Panc1 (cell line): ENCODE results near the gene RPN1. TPM values are rescaled to one million over a fixed set of nuclear protein-coding genes. Genes with fewer than 3 reads are reported as not detected.

Experiments used
- ATAC-seq: fragments of 200-7000 bp; cut with Tn5 transposase; 2 replicates; pipeline ENCODE4 v1.9.1; 2020; ENCODE audit warnings: mild to moderate bottlenecking, moderate library complexity
- BruUV-seq: library from RNA; stranded (reverse); fragments of 400-500 nt; replicated peaks from 2 replicates; lab custom pipeline; 2021; lab: Mats Ljungman, UMichigan
- CTCF ChIA-PET: fragments of 300-600 bp; sonication (Branson Sonifier 250); formaldehyde crosslinking; loops from one replicate; lab custom pipeline; 2022; ENCODE audit warnings: antibody characterized with exemption; lab: Charles Lee
- POLR2A ChIA-PET: fragments of 300-600 bp; sonication (Branson Sonifier 250); formaldehyde crosslinking; loops from one replicate; lab custom pipeline; 2022; ENCODE audit warnings: antibody characterized with exemption; lab: Charles Lee
- DNase-seq: peaks from one replicate; pipeline ENCODE4 v3.0.0-alpha.2; 2010; ENCODE audit warnings: low read depth, low spot score
- H3K27ac ChIP-seq: 2 replicates; pipeline ENCODE4 v1.5.1; 2011; ENCODE audit warnings: mild to moderate bottlenecking, low read length, inconsistent platforms
- H3K27me3 ChIP-seq: fragments of 200-500 bp; sonication (Bioruptor generic); 2 replicates; pipeline ENCODE4 v1.6.0; 2014; ENCODE audit warnings: low read length, inconsistent platforms; ENCODE audit not compliant: control insufficient read depth, insufficient read depth
- H3K36me3 ChIP-seq: fragments of 200-500 bp; sonication (Bioruptor generic); 2 replicates; pipeline ENCODE4 v1.5.1; 2014; ENCODE audit warnings: inconsistent platforms, mild to moderate bottlenecking, low read length, moderate library complexity; ENCODE audit not compliant: control insufficient read depth, insufficient read depth
- H3K4me1 ChIP-seq: 2 replicates; pipeline ENCODE4 v1.5.1; 2011; ENCODE audit warnings: inconsistent platforms, mild to moderate bottlenecking, low read length, moderate library complexity; ENCODE audit not compliant: control insufficient read depth, insufficient read depth
- H3K4me3 ChIP-seq, 2 experiments: 2 replicates each; pipeline ENCODE4 v1.5.1; 2011 to 2012; ENCODE audit warnings: low read depth in 2 of 2, low read length in 2 of 2, mild to moderate bottlenecking in 2 of 2, inconsistent platforms in 1 of 2, moderate library complexity in 1 of 2
- H3K9me3 ChIP-seq: fragments of 200-500 bp; sonication (Bioruptor generic); 2 replicates; pipeline ENCODE4 v1.5.1; 2014; ENCODE audit warnings: low read depth, mild to moderate bottlenecking, inconsistent platforms, low read length, moderate library complexity; ENCODE audit not compliant: control insufficient read depth, insufficient read depth
- CTCF ChIP-seq: fragments of 450-650 bp; IDR thresholded peaks from 2 replicates; pipeline ENCODE4 v1.5.1; 2017; ENCODE audit warnings: mild to moderate bottlenecking
- POLR2AphosphoS5 ChIP-seq: IDR thresholded peaks from 2 replicates; pipeline ENCODE4 v1.6.1; 2012; ENCODE audit warnings: mild to moderate bottlenecking, low read depth, low read length, moderate library complexity
- SIN3A ChIP-seq: IDR thresholded peaks from 2 replicates; pipeline ENCODE4 v1.6.1; 2012; ENCODE audit warnings: low read depth, mild to moderate bottlenecking, low read length, moderate library complexity, borderline replicate concordance; ENCODE audit not compliant: insufficient read depth
- TCF7L2 ChIP-seq: IDR thresholded peaks from 2 replicates; pipeline ENCODE4 v1.6.1; 2011; ENCODE audit warnings: mild to moderate bottlenecking, low read depth, low read length, inconsistent platforms
- in situ Hi-C: cut with HindIII; loops from 2 replicates; pipeline ENCODE4 v1.10.0; 2016; ENCODE audit warnings: low sequenced_read_pairs, low pct_unique_long_range_greater_than_20kb
- intact Hi-C: fragments of 100-400 bp; cut with micrococcal nuclease; formaldehyde crosslinking; loops from one replicate; pipeline ENCODE4 v1.10.0; 2022; ENCODE audit not compliant: unreplicated experiment
- total RNA-seq: library from RNA; stranded (reverse); gene quantifications from one replicate; pipeline ENCODE4 v1.2.1, GENCODE V29; 2021; ENCODE audit not compliant: unreplicated experiment
- TF ChIP-seq, protein P1 (sequence below), 2 experiments: IDR thresholded peaks; 2 replicates each; pipeline ENCODE4 v1.6.1; 2011 to 2012; ENCODE audit warnings: low read depth in 2 of 2, control low read depth in 1 of 2, low read length in 1 of 2, mild to moderate bottlenecking in 1 of 2, moderate library complexity in 1 of 2; ENCODE audit not compliant: insufficient read depth in 1 of 2

RPN1 gene
- total RNA-seq, 1 experiment from 2014 or later = 320 TPM

DNA sequence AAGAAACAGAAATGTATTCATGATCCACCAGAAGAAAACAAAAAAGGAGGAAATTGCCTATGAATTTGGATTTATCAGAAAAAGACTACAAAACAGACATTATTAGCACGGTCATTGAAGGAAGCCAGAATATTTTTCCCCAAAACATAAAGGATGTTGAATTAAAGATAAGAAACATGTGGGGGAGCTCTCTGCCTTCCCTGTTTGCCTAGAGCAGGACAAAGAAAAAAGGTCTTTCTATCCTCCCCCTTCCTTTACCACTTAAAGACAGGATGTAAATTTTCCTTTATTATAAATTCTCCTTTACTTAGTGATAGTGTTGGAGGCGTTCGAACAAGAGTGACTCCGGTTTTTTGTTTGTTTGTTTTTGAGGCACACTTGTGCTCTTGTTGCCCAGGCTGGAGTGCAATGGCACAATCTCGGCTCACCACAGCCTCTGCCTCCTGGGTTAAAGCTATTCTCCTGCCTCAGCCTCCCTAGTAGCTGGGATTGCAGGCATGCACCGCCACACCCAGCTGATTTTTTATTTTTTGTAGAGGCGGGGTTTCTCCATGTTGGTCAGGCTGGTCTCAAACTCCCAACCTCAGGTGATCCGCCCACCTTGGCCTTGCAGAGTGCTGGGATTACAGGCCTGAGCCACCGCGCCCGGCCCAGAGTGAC lies 14.9 kb upstream of the RPN1 start:
- intact Hi-C loops = no loop called here

DNA sequence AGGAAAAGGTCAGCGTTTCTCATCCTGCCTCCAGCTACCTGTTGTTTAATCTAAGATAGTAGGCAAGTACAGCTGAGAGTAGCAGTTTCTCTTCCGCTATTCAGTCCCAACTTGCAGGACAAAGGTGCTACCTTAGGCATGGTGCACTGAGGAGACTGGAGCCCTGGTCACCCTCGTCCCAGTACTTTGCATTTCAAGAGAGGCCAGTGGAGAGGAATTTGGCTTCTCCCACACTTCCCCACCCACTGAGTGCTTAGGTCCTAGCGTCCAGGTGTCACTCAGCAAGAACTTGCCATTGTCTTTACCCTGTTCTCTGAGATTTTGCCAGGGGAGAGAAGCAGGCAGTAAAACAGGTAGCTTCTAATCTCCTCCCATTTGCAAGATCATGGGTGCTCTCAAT lies 12.5 kb upstream of the RPN1 start:
- H3K4me1 ChIP-seq = peaks cover 3% of the 10 kb centered on the region; the same call in 1 of the 2 replicates
- H3K27me3 ChIP-seq = no peaks in the 10 kb centered on the region
- H3K9me3 ChIP-seq = no peaks in the 10 kb centered on the region
- no peak overlapping the region for H3K27ac ChIP-seq
- CTCF ChIA-PET = no interaction called here
- TF ChIP-seq, protein P1, sequence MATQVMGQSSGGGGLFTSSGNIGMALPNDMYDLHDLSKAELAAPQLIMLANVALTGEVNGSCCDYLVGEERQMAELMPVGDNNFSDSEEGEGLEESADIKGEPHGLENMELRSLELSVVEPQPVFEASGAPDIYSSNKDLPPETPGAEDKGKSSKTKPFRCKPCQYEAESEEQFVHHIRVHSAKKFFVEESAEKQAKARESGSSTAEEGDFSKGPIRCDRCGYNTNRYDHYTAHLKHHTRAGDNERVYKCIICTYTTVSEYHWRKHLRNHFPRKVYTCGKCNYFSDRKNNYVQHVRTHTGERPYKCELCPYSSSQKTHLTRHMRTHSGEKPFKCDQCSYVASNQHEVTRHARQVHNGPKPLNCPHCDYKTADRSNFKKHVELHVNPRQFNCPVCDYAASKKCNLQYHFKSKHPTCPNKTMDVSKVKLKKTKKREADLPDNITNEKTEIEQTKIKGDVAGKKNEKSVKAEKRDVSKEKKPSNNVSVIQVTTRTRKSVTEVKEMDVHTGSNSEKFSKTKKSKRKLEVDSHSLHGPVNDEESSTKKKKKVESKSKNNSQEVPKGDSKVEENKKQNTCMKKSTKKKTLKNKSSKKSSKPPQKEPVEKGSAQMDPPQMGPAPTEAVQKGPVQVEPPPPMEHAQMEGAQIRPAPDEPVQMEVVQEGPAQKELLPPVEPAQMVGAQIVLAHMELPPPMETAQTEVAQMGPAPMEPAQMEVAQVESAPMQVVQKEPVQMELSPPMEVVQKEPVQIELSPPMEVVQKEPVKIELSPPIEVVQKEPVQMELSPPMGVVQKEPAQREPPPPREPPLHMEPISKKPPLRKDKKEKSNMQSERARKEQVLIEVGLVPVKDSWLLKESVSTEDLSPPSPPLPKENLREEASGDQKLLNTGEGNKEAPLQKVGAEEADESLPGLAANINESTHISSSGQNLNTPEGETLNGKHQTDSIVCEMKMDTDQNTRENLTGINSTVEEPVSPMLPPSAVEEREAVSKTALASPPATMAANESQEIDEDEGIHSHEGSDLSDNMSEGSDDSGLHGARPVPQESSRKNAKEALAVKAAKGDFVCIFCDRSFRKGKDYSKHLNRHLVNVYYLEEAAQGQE (IDR thresholded peaks at IDR 0.05; ENCODE audit: insufficient read depth in 1 of 2, low read depth in 2 of 2, low read length in 1 of 2) = no peak
- TF ChIP-seq SIN3A = no peak
- TF ChIP-seq POLR2AphosphoS5 = no peak
- no peak for TF ChIP-seq CTCF
- no peak for TF ChIP-seq TCF7L2
- DNase-seq (no peak), ATAC-seq (no peak)
- in situ Hi-C loops = no loop called here
- intact Hi-C loops = no loop called here
- H3K4me3 ChIP-seq = no peak overlapping the region
- no TSS peak for BruUV-seq
- POLR2A ChIA-PET = no interaction called here
- no peaks in the 10 kb centered on the region for H3K36me3 ChIP-seq

More for the DNA sequence above, 14.9 kb upstream of the RPN1 start:
- ATAC-seq (peak; percentile 71), DNase-seq (no peak)
- Histone ChIP-seq H3K27me3 (no peaks in the 10 kb centered on the region), H3K9me3 (no peaks in the 10 kb centered on the region), H3K36me3 (no peaks in the 10 kb centered on the region), H3K27ac (no peak overlapping the region), H3K4me3 (peak overlapping the region; percentile 22 to 45), H3K4me1 (peaks cover 3% of the 10 kb centered on the region; the same call in 1 of the 2 replicates)
- ChIA-PET CTCF (interaction anchor here (0.6 to 0.9 kb wide), 3 partner anchors 15 to 305 kb away, joined by 3 to 5 read pairs (median 5); no protein-coding TSS in a partner anchor), POLR2A (interaction anchor here (0.6 kb wide), 1 partner anchor 11 kb away, joined by 3 read pairs; no protein-coding TSS in a partner anchor)
- in situ Hi-C loops = no loop called here
- no peak for TF ChIP-seq SIN3A
- TF ChIP-seq TCF7L2 = no peak
- no peak for TF ChIP-seq CTCF
- TF ChIP-seq, protein P1 (IDR thresholded peaks at IDR 0.05; ENCODE audit: insufficient read depth in 1 of 2, low read depth in 2 of 2, low read length in 1 of 2) = no peak
- no peak for TF ChIP-seq POLR2AphosphoS5
- BruUV-seq = no TSS peak
